Measurements from ENCODE around the gene INSM1.

Gene INSM1

DNA sequence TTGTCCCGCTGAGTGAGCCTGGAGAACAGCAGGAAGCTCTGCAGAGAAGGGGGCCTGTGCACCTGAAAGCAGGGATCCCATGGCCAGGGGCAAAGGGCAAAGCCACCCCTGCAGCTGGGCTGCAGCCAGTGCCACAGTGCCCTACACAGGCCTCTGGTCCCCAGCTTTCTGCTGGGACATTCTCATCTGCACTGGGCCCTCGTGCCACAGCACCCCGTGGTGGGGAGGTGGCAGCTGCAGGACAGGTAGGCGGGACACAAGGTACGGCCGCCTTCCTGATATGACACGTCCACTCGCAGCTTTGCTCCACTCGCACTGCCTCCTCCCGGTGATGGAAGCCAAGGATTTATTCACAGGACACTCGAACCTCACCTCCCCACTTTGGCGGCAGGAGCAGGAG lies 27.2 kb downstream of the INSM1 start:
- DNase-seq, result no peak

DNA sequence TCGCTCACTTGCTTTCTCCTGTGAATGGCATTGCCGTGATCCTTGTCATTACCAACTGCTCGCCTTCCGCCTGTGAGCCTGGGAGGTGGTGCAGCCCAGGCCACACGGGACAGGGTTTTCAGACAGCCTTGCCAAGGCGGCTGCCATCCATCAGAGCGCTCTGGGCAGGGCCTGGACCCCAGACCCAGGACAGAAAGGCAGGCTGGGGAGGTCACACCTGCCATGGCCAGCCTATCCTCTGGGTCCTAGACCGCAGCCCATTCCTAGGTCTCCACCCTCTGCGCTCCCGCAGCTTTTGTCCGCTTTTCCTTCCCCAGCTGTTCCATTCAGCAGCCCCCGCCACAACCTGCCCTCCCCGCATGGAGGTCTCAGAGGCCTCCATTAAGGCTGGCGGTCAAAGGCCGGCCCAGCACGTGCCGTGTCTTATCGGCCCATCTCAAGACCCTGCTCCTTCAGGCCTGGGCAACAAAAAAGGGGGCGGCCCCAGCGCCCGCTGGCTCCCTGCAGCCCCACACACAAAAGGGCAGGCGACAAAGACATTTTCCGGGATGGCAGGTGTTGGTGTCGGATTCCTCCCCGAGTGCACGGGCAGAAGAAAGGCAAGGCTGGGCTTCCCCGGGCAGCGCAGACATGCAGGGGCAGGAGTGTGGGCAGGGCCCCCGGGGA lies 28.1 kb downstream of the INSM1 start:
- no peak for DNase-seq

DNA sequence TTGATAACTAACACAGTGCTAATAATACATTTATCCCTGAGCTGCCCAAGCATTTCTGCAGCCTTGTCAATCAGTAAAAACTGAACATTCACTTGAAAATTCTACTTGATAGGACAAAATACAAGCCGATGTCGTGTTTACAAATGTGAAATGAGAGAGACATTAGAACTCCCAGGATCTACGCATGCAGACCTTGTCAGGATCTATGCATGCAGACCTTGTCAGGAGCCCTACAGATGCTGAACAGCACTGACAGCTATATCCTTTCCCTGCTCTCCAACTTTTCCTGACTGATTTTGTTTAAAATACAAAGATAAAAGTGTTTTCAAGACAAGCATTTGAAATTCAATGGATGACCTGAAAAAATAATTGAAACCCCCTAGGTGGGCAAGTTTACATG lies 28.9 kb downstream of the INSM1 start:
- DNase-seq, result no peak

DNA sequence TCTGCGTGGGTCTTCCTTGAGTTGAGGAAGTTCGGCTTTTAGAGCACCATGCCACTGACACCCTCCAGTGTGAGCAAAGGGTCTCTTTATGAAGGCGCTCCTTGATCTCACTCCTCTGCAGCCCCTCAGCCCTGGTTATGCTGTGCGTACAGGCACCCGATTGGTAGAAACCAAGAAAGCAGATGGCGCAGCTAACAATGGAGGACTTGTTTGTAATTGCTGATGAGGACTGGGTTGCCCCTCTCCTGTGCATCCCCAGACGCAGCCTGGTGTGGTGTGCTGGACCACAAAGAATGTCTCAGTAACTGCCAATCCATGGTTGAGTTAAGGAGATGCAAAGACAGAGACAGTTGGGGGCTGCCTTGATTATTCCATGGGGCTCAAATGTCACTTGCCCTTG lies 30.2 kb downstream of the INSM1 start:
- DNase-seq, result no peak

DNA sequence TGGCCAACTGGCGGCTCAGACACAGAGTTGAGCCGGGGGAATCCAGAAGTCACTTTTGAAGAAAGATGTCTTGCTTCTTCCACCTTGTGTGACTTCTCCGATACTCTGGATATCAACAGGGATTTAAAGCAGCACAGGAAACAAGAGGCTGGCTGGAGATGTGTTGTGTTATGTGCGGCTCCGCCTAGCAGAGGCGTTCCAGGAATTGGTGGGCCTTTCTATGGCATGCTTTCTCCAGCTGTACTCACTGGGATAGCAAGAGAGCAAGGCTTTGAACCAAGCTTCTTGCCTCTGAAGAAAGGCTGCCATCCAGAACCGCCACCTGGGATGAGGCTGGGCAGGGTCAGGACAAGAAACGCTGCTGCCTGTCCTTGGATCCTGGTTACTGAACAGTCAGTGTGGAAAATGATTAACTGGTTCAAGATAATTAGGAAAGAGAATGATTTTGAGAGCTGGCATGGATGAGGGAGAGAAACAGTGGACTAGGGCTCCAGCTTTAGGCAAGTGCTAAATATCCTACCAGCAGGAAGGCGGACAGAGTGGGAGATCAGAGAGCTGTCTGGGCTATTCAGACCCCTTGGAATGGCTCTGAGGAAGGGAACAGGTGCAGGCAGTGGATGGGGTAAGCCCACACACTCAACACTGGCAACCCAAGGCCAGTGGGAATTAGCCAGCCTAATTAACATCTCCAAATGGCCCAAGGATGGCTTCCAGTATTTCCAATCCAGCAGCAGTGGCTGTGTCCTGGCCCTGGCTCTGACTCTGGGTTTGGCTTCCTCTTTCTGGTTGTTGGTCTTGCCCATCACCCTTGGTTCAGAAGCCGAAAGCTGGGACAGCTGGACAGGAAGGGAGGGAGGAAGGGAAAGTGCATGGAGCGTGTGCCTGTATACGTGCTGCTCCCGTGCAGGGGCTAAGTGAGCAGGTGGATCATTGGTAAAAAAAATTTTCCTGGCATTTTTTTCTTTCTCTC lies 31.9 kb downstream of the INSM1 start:
- DNase-seq, result no peak

DNA sequence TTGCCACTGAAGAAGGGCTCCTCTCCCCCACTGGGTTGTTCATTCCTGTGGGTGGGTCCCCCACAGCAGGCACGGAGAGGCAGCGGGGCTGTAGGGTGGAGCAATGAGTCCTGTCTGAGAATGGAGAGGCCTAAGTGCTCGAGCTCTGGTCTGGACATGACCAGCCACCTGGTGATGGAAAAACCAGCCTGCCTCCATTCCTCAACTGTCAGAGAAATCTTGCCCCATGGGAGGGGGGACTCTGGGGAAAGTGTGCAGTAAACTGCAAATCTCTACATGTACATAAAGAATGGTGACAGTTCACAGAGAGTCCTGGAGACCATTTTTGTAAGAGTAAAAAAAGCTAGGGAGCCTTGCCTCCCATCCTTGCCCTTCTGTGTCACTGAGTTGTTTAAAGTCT lies 34.1 kb downstream of the INSM1 start:
- no peak for DNase-seq

DNA sequence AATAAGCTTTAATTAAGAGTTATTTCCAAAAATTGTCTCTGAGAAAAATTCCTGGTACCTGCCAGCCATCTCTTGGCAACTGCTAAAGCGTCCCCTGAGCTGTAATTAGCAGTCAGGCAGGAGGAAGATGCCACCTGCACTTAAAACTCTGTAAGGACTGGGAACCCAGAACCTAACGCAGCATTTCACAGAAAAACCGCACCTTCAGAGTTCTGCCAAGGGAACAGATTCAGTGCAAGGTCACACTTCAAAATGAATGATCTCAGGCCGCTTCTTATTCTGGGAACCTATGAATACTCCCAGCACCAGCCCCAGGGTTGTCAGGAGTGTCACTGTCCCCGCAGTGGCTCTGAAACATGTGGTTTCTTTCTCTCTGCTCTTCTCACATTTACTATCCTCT lies 36.7 kb downstream of the INSM1 start:
- no peak for DNase-seq

DNA sequence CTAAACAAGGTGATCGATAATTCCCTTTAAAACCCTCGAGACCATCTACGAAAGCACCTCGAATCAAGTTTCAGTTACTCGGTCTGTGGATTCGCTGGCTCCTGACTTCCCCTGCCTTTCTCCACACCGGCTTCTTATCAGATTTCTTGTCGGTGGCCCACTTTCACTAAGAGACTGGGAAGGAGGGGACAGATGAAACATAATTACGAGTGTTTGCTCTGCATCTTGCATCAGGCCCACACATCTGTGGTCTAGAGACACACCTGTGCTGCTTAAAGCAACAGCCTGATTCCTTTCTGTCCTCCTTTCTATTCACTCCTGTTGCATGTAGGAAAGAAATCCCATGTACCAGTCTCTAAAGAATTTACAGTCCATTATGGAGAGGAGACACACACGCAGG lies 37.7 kb downstream of the INSM1 start:
- no peak for DNase-seq

DNA sequence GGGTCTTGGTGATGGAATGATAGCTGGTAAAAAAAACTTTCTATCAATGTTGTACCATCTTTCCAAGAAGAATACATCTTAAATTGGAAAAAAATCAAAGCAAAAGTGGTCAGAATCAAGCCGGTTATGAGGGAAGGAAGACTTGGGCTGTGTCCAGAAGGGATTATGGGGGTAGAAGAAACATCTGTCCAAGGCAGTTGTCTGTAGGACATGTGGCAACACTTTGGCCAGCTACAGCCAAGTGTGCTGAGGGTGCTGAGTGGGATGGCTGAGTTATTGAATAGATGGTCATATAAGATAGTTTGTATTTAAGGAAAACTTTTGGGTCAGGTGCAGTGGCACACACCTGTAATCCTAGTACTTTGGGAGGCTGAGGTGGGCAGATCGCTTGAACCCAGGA lies 38.4 kb downstream of the INSM1 start:
- no peak for DNase-seq

DNA sequence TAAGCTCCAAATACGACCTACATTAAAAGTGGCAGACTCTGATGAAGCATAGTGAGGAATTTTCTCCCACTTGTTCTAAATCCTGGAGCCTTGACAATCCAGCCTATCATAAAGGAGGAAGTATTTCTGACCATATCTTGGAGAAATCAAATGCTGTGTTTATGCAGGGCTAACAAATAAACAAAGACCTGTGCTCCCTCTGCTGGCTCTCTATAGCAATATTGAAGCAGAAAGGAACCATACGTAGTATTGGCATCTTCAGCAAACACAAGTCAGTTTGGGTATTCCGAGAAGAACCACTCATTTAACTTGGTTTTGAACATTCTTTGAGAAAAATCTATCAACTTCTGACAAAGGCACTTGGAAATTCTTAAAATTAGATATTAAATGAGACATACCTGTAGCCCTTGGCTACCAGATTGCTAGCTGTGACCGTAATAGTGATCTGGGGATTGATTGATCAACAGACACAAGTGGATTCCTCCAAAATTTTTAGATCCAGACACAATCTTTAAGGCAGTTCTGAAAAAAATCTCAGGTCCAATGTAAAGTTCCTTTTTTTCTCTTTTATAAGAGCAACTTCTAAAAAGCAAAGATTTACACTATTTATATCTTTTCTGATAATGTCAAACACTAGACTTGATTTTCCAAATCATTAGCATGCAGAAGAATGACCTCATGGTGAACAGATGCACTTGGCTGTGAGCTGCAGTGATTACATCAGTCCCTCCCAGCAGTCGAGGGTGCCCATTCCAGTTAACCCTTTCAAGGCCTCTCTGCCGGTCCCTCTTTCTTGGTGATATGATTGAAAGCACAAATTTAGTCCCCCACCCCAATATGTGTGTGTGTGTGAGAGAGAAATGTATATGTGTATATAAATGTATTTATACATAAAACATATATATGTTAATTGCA lies 40.2 kb downstream of the INSM1 start:
- no peak for DNase-seq

DNA sequence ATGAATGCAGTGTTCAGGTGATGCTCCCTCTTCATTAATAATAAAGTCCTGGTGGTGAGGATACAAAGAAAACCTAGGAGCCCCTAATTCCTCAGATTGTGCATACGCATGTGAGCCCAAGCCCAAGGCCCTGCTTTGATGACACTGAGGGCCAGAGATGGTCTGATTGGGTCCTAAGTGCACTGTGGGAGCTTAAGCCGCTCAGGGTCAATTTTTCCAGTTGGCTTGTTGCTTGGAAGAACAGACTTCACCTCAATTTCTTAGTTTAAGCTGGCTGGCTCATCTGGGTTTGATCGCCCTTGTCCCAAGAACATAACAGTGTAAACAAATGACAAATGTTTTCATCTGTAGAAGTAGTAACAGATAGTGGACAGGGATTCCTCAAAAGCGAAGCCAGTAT lies 41.4 kb downstream of the INSM1 start:
- DNase-seq, result no peak

DNA sequence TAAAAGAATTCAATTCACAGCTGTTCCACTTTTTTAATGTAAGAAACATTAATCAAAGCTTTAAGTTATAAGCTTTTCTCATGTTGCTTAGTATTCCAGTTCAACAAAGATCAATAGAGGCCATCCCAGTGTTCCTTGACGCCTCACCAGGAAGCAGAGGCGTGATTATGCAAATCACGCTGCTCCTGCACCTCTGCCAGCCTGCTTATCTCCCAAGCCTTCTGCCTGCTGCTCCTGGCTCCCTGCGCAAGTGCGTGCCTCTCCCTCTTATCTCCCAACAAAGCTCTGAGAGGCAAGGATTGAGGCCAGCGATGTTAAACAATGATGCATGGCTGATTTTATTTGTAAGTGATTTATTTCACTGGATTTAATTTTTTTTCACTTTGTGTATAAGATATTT lies 42.8 kb downstream of the INSM1 start:
- no peak for DNase-seq

DNA sequence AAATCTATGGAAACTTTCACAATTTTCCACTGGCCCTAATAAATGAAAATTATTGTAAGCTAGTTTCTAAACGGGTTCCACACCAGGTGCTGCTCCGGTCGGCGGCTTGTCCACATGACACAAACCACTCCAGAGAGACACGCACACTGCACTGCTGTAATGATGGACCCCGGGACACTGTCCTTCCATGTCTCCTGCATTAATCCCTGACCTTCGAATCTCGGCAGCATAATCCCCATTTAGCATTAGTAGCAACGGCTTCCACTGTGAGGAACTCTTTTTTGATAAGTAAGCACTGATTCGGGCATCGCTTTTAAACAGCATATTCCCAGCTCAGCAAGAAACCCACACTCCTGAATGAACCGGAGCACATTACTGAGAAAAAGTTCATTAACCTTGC lies 43.5 kb downstream of the INSM1 start:
- DNase-seq, result no peak

DNA sequence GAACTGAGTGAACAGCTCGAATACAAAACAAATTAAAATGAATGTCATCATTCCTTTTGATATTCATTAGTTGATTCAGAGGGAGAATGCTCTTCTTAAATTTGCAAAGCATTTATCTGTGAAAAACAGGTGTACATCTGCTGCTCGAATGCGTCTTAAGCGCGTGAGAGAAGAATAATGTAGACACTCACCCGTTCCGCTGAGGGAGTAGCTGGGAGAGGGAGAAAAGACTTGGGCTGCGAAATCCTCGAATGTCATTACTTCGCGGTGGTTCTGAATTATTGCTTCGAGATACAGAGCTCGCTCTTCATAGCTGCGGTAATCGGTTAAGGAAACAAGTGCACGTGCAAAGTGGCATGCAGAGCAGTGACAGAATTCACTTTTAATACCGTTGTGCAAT lies 43.9 kb downstream of the INSM1 start:
- no peak for DNase-seq

DNA sequence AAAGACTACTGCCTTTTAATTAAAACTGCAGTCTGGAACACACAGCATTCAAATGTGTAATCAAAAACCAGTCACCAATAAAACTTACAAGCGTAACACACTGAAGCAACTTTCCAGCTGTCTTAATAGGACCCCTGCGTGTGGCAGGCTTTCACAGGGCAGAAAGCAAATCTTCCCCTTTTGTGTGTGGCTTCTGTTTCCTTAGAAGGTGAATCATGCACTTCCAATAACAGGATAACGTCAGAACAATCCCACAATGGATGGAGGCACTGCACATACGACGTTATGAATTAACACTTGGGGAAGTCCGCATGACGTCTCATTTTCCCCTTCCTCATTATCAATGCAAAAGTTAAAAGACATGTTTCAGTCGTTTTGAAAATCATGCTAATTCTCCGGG lies 44.8 kb downstream of the INSM1 start:
- DNase-seq, result no peak

DNA sequence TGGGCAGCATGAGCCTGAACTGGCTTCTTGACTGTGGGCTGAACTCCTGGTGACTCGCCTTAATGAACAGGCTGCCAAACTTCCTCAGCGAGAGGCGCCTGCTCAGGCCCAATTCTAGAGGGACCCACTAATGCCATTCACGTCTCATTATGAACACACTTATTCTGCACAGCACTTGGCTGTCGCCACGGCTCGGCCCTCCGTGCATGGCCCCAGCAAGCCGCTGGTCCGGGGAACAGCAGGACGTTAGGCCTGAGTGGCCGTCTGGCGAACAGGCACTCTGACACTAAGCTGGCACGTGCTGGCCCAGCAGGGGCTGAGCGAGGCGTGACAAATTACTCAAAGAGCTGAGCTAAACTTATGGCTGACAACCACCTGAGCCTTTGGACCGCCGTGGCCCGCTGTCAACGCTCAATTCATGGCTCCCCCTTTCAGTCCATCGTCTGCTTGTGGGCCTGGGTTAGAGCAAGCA lies 45.9 kb downstream of the INSM1 start:
- no peak for DNase-seq

DNA sequence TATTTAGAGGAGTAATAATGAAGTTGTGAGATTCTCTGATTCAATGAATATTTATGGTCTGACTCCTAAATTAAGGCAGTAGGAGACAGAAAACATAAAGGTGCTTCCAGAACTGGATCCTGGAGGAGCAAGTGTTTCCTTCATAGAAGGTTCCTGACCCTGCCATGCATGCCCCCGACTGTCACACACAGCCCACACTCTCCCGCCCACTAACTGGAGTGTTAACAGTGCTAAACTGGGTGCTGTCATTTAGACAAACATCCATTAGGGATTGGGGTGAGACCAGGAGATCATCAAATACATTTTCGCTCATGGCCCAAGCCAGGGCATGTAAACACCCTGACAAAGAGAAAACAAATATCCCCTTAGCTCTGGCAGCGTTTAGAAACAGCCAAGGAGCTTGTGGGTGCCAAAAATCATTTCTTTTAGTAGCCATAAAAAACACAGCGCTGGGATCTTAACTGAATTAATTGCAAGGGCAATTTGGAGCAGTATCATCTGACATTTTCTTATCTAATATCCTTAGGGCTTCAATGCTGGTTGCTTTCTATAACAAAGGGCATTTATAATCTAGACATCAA lies 46.8 kb downstream of the INSM1 start:
- DNase-seq, result no peak

DNA sequence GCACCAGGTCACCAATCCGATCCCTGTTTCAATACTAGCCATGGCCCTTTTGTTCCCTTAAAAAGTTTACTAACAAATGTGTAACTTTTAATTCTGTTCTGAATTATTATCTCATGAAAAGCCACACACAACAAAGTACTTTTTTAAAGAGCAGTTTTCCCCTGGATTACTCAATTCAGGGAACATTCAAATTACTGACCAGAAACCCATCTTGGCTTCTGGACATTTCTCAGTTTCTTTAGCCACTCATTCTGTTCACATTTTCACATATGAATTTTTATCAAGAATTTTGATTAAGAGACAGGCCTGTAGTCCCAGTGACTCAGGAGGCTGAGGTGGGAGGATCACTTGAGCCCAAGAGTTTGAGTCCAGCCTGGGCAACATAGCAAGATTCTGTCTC lies 47.4 kb downstream of the INSM1 start:
- DNase-seq, result no peak

DNA sequence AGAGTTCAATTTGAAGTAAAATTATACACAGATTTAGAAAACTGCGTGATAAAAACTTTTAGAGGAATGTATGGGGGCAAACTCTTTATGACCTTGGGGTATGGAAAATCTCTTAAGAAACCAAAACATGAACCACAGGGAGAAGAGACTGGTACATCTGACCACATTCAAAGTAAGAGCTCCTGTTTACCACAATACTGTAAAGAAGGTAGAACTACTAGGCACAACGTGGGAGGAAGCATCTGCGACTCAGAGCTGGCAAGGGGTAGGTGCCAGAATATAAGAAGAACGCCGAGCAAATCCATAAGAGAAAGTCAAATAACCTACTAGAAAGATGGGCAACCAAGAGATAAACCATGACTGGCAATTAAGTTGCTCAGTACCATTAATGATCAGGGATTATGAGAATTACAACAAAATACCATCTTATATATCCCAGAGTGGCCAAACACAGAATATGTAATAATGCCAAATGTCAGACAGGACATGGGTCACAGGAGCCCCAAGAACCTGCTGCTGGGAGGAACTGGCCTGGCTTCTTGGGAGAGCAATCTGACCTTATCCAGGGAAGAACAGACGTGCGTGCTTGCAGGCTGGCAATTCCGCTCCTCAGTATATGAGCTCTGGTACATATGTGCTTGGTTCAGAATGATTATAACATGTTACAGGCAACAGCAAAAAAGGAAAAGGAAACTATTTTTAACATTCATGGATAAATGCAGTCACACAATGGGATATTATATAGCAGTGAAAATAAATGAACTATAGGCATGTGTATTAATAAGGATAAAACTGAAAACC lies 50.2 kb downstream of the INSM1 start:
- DNase-seq, result no peak
